Omental fat pad (tissue), 3 donors: Measurements from ENCODE around the gene SMIM45.

Source experiments
- ATAC-seq: fragments of 150-250 bp; one replicate; pipeline ENCODE4 v1.9.1; 2016; ENCODE audit warnings: mild to moderate bottlenecking, moderate library complexity; ENCODE audit not compliant: low FRiP score
- DNase-seq: peaks from one replicate; pipeline ENCODE4 v3.0.0-alpha.2; 2019; ENCODE audit warnings: low spot score
- TF ChIP-seq, protein P1 (sequence below), 3 donors: fragments of 450-650 bp; IDR thresholded peaks; one replicate each; pipeline ENCODE4 v1.5.1; 2016 to 2017; ENCODE audit warnings: antibody characterized with exemption in 3 of 3, mild to moderate bottlenecking in 3 of 3, moderate library complexity in 2 of 3

SMIM45 gene

DNA sequence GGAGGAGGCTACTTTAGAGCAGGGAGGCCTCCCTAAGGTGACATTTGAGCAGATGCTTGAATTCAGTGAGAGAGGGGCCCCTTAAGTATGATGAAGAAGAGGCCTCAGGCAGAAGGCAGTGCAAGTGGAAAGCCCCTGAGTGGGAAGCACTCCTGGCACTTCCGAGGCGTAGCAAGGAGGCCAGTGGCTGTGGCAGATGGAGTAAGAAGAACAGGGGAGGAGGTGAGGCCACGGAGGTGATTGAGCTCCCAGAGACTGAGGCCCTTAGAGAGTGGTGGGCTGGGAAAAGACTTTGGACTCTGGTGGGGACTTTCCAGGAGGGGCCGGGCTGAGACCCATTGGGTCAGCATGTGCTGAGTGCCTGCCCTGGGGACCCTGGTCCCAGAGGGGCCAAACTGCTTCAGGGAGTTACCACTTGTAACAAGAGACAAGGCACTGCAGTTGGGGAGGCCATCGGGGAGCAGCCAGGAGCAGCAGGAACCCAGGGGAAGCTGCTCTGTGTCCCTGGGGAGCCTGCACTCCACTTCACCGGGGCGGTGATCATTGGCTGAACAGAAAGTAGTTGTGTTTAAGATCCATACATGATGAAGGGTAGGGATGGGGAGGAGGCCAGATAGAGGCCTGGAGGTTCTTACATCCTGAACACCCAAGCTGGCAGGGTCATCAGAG lies 2.5 kb upstream of the SMIM45 start:
- TF ChIP-seq, protein P1, sequence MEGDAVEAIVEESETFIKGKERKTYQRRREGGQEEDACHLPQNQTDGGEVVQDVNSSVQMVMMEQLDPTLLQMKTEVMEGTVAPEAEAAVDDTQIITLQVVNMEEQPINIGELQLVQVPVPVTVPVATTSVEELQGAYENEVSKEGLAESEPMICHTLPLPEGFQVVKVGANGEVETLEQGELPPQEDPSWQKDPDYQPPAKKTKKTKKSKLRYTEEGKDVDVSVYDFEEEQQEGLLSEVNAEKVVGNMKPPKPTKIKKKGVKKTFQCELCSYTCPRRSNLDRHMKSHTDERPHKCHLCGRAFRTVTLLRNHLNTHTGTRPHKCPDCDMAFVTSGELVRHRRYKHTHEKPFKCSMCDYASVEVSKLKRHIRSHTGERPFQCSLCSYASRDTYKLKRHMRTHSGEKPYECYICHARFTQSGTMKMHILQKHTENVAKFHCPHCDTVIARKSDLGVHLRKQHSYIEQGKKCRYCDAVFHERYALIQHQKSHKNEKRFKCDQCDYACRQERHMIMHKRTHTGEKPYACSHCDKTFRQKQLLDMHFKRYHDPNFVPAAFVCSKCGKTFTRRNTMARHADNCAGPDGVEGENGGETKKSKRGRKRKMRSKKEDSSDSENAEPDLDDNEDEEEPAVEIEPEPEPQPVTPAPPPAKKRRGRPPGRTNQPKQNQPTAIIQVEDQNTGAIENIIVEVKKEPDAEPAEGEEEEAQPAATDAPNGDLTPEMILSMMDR (IDR thresholded peaks at IDR 0.05): no peak
- ATAC-seq: no peak
- DNase-seq: no peak

DNA sequence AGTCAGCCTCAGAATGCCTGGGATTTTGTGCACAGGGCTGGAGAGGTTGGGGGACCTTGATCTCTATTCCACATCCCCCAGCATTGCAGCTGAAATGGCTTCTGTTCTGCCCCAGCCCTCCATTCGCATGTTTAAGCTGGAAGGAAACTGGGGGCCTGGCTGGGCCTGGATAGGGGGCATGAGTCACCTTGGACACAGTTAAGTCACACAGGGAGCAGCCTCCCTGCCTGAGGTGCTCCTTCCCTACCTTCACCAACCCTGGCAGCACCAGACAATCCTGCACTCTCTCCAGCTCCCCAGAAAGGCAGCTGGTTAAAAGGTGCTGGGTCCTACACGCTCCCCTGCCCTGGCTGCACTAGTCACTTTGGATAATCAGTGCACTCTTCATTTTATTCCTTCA lies 763 bp downstream of the SMIM45 start:
- ATAC-seq (no peak), DNase-seq (no peak)
- TF ChIP-seq, protein P1 (IDR thresholded peaks at IDR 0.05): no peak

DNA sequence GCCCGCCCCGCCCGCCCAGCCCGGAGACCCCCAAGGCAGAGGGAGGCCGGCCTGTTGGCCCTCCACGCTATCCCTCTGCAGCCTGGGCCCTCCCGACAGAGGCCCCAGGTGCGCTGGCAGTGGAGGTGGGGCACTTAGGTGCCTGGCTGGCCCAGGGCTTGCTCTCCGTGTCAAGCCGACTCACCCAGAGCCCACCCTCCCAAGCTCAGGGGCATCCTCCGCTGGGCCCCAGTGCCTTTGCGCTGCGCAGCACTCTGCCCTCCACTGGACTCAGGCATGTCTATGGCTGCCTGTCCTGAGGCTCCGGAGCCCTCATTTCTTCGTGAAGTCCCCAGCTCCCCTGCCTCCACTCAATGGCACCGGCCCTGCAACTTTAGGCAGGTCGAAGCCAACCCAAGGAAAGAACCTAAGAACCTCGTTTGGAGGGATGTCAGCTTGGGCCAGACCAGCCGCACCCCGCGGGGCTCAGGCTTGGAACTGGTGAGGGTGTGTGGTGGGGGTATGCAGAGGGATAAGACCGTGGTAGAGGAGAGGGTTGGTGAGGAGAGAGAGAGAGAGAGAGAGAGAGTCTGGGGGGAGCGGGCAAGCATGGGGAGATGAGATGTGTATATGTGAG lies 6.1 kb downstream of the SMIM45 start:
- TF ChIP-seq, protein P1 (IDR thresholded peaks at IDR 0.05): no peak
- ATAC-seq: no peak

DNA sequence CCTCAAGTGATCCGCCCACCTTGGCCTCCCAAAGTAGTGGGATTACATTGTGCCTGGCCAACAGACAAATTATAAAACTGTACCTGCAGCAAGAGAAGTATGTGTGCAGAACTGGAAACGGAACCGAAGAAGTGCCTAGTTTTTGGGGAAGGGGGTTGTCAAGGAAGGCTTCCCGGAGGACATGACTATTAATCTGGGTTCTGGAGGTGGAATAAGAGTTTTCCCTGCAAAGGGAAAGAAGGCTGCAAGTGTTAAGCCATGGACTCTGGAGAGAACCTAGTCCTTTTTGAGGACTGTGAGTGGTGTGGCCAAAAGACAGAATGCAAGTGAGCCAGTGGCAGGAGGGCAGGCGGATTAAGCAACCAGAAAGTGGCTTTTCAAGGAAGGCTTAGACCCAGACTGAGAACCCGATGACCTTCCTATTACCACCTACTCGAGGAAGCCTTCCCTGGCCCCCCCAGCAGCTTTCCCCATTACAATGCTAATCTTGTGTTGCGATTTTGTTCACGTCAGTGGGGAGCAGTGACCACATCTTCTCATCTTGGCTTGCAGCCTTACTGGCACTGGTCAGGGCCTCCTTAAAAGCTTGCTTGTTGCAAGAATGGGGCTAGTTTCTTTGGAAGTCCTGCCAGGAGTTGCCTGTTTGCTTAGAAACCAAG lies 11.6 kb downstream of the SMIM45 start:
- TF ChIP-seq, protein P1 (IDR thresholded peaks at IDR 0.05): no peak
- DNase-seq: no peak
- peak; percentile 76 for ATAC-seq

More for the DNA sequence above, 6.1 kb downstream of the SMIM45 start:
- DNase-seq: no peak

DNA sequence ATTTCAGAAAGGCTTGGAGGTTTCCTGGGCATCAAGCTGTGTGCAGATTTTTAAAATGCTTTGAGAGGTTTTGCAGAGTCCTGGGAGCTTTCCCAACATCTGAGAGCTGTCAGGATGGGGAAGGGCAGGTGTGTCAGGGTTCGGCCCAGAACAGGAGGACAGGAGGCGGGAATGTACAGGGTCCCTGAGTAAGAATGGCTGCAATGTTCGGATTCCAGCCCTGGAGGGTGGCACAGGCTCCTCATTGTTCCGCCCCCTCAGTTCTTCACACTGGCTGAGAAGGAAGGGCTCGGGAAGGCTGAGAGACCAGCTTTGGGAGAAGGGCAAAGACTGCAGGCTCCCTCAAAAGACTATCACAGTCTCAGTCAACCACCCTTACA lies 12.2 kb downstream of the SMIM45 start:
- DNase-seq (no peak), ATAC-seq (peak; percentile 52)
- TF ChIP-seq, protein P1 (IDR thresholded peaks at IDR 0.05): no peak

DNA sequence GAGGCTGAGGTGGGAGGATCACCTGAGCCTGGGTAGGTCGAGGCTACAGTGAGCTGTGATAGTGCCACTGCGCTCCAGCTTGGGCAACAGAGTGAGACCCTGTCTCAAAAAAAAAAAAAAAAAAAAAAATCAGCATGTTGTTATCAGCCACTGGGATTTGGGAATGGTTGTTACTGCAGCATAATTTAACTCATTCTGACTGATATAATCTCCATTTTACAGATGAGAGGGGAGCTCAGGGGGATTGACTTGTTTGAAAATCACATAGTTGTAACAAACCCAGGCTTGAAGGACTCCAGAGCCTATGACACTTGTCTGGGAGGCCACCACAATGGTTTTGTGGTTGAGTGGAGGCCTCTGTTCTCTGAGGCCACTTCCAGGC lies 14.3 kb downstream of the SMIM45 start:
- ATAC-seq: no peak
- TF ChIP-seq, protein P1 (IDR thresholded peaks at IDR 0.05): no peak
- DNase-seq: no peak
